Skeletal muscle tissue (tissue), 4 donors: Measurements from ENCODE around the gene UFL1. TPM values are rescaled to one million over a fixed set of nuclear protein-coding genes. Genes with fewer than 3 reads are reported as not detected.
A peak's percentile ranks its signal among the peaks of the same experiment; 100 is the strongest.
"Not testable (repeated sequence)": the region's sequence is repeated elsewhere in the genome, so short reads cannot be mapped to it uniquely, and the experiment has no call there.

Source experiments
- H3K27ac ChIP-seq: one replicate; pipeline ENCODE4 v1.7.0; 2013; ENCODE audit warnings: mild to moderate bottlenecking, low read depth, low read length, inconsistent platforms
- H3K27me3 ChIP-seq, 3 donors: one replicate each; pipeline ENCODE4 v1.7.0; 2013; ENCODE audit warnings: low read length in 3 of 3; ENCODE audit not compliant: control insufficient read depth in 3 of 3, insufficient read depth in 3 of 3
- H3K36me3 ChIP-seq, 3 donors: one replicate each; pipeline ENCODE4 v1.7.0; 2013; ENCODE audit warnings: low read length in 3 of 3; ENCODE audit not compliant: control insufficient read depth in 3 of 3, insufficient read depth in 3 of 3
- H3K4me1 ChIP-seq, 3 donors: one replicate each; pipeline ENCODE4 v1.7.0; 2013; ENCODE audit warnings: low read length in 3 of 3, mild to moderate bottlenecking in 3 of 3; ENCODE audit not compliant: control insufficient read depth in 3 of 3, insufficient read depth in 3 of 3
- H3K4me3 ChIP-seq, 3 donors: one replicate each; pipeline ENCODE4 v1.7.0; 2013; ENCODE audit warnings: low read length in 3 of 3
- H3K9ac ChIP-seq, 3 donors: one replicate each; pipeline ENCODE4 v1.7.0; 2013; ENCODE audit warnings: low read length in 3 of 3, mild to moderate bottlenecking in 3 of 3, moderate library complexity in 2 of 3, low read depth in 1 of 3
- H3K9me3 ChIP-seq, 3 donors: one replicate each; pipeline ENCODE4 v1.7.0; 2013; ENCODE audit warnings: low read length in 3 of 3; ENCODE audit not compliant: control insufficient read depth in 3 of 3
- total RNA-seq: library from RNA; depleted of rRNA; stranded (reverse); fragments of >200 nt; gene quantifications from one replicate; pipeline ENCODE4 v1.2.3, GENCODE V29; 2014
- donor health status: Osteomylitis.

UFL1 gene
- 20.4 TPM for total RNA-seq

GRCh38 chr6:96521644-96522464, at the start of gene UFL1:
Gene UFL1, plus strand, starts transcription at chr6:96521806. Its CDS starts 68 bp downstream, at chr6:96521874.
- peak within 1 kb of the TSS; percentile 94 to 97 (median 95) for H3K9ac ChIP-seq
- peak within 1 kb of the TSS; percentile 96 for H3K27ac ChIP-seq
- no peaks in the 10 kb centered on the region for H3K9me3 ChIP-seq
- peaks cover 4 to 7% (median 4%) of the 10 kb centered on the region in 3 donors for H3K4me1 ChIP-seq
- H3K4me3 ChIP-seq: peak within 1 kb of the TSS; percentile 87 to 91 (median 90)
- no peaks in the 10 kb centered on the region for H3K27me3 ChIP-seq
- peaks cover 6 to 15% (median 12%) of the 10 kb centered on the region in 3 donors for H3K36me3 ChIP-seq

- not testable (repeated sequence) for H3K36me3 ChIP-seq, H3K4me1 ChIP-seq, H3K4me3 ChIP-seq, H3K9me3 ChIP-seq, H3K27me3 ChIP-seq, H3K9ac ChIP-seq, H3K27ac ChIP-seq
Measured at GRCh38 chr6:96472291-96472690, 49.3 kb upstream of the UFL1 start.

GRCh38 chr6:96478695-96479094, 42.9 kb upstream of the UFL1 start:
- Histone ChIP-seq H3K36me3 (no peaks in the 10 kb centered on the region), H3K27me3 (no peaks in the 10 kb centered on the region), H3K9me3 (peaks cover 0 to 10% (median 0%) of the 10 kb centered on the region in 3 donors), H3K4me3 (no peak overlapping the region), H3K27ac (no peak overlapping the region), H3K4me1 (no peaks in the 10 kb centered on the region), H3K9ac (no peak overlapping the region)

GRCh38 chr6:96491926-96492325, 29.7 kb upstream of the UFL1 start:
- Histone ChIP-seq H3K27me3 (no peaks in the 10 kb centered on the region), H3K9ac (no peak overlapping the region), H3K36me3 (no peaks in the 10 kb centered on the region), H3K27ac (no peak overlapping the region), H3K9me3 (peaks cover 5 to 37% (median 10%) of the 10 kb centered on the region in 3 donors), H3K4me1 (no peaks in the 10 kb centered on the region), H3K4me3 (no peak overlapping the region)

GRCh38 chr6:96499781-96500180, 21.8 kb upstream of the UFL1 start:
- Histone ChIP-seq H3K9me3 (no peaks in the 10 kb centered on the region), H3K9ac (no peak overlapping the region), H3K27ac (no peak overlapping the region), H3K27me3 (no peaks in the 10 kb centered on the region), H3K36me3 (peaks cover 0 to 2% (median 0%) of the 10 kb centered on the region in 3 donors), H3K4me1 (no peaks in the 10 kb centered on the region), H3K4me3 (no peak overlapping the region)

- H3K27me3 ChIP-seq: no peaks in the 10 kb centered on the region
Measured at GRCh38 chr6:96502915-96503314, 18.7 kb upstream of the UFL1 start.

GRCh38 chr6:96505363-96505762, 16.2 kb upstream of the UFL1 start:
- Histone ChIP-seq H3K9me3 (no peaks in the 10 kb centered on the region), H3K27me3 (no peaks in the 10 kb centered on the region), H3K4me1 (no peaks in the 10 kb centered on the region), H3K36me3 (no peaks in the 10 kb centered on the region), H3K4me3 (no peak overlapping the region), H3K27ac (no peak overlapping the region), H3K9ac (no peak overlapping the region)

More at GRCh38 chr6:96502915-96503314, 18.7 kb upstream of the UFL1 start:
- Histone ChIP-seq H3K4me1 (no peaks in the 10 kb centered on the region), H3K9ac (no peak overlapping the region), H3K27ac (no peak overlapping the region), H3K4me3 (no peak overlapping the region), H3K36me3 (peaks cover 0 to 2% (median 0%) of the 10 kb centered on the region in 3 donors), H3K9me3 (no peaks in the 10 kb centered on the region)

GRCh38 chr6:96509281-96509680, 12.3 kb upstream of the UFL1 start:
- H3K27me3 ChIP-seq: no peaks in the 10 kb centered on the region
- H3K9ac ChIP-seq: no peak overlapping the region
- no peaks in the 10 kb centered on the region for H3K9me3 ChIP-seq
- H3K4me1 ChIP-seq: no peaks in the 10 kb centered on the region
- H3K27ac ChIP-seq: no peak overlapping the region
- H3K36me3 ChIP-seq: peaks cover 0 to 3% (median 0%) of the 10 kb centered on the region in 3 donors
- H3K4me3 ChIP-seq: no peak overlapping the region

- peak overlapping the region in 2 of 3 donors; percentile 94 to 95 for H3K9ac ChIP-seq
- peaks cover 4 to 7% (median 4%) of the 10 kb centered on the region in 3 donors for H3K4me1 ChIP-seq
- H3K27ac ChIP-seq: no peak overlapping the region
Measured at GRCh38 chr6:96520171-96521115, 1.2 kb upstream of the UFL1 start.

More at GRCh38 chr6:96520171-96521115, 1.2 kb upstream of the UFL1 start:
- Histone ChIP-seq H3K4me3 (peak overlapping the region; percentile 87 to 91 (median 90)), H3K27me3 (no peaks in the 10 kb centered on the region), H3K9me3 (no peaks in the 10 kb centered on the region), H3K36me3 (peaks cover 0 to 3% (median 0%) of the 10 kb centered on the region in 3 donors)
